Stimulated activated CD4-positive, alpha-beta T cell treated with anti-CD3 and anti-CD28 coated beads, Interleukin-15, amount 100 ng/mL, for 24 hours (primary cell): ENCODE results near the gene MCTP2.
A peak's percentile ranks its signal among the peaks of the same experiment; 100 is the strongest.

Experiments
- DNase-seq: peaks from one replicate; pipeline ENCODE4 v3.0.0-alpha.2; 2020

Gene MCTP2

GRCh38 chr15:94265982-94266381 lies 34.6 kb downstream of the MCTP2 start:
- no peak for DNase-seq

GRCh38 chr15:94266789-94267188 lies 35.4 kb downstream of the MCTP2 start:
- no peak for DNase-seq

DNA sequence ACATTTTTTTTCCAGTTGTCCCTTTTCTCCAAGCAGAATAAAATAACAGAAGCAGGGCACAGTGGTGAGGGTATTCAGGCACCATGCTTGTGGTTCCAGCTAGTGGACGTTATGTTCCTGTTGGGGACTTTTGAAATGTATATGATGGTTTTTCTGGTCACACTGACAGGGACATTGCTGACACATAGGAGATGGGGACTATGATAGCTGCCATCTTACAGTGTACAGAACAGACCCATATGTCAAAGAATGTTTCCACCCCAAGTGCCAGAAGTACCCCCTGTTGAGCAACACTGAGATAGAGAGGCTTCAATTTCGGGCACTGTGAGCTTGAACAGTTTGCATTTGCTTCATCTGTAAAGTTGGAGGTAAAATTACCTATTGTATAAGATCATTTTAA lies 38.6 kb downstream of the MCTP2 start:
- DNase-seq, result no peak

- DNase-seq, result no peak
These were observed 39.2 kb downstream of the MCTP2 start for GRCh38 chr15:94270570-94270969.

DNA sequence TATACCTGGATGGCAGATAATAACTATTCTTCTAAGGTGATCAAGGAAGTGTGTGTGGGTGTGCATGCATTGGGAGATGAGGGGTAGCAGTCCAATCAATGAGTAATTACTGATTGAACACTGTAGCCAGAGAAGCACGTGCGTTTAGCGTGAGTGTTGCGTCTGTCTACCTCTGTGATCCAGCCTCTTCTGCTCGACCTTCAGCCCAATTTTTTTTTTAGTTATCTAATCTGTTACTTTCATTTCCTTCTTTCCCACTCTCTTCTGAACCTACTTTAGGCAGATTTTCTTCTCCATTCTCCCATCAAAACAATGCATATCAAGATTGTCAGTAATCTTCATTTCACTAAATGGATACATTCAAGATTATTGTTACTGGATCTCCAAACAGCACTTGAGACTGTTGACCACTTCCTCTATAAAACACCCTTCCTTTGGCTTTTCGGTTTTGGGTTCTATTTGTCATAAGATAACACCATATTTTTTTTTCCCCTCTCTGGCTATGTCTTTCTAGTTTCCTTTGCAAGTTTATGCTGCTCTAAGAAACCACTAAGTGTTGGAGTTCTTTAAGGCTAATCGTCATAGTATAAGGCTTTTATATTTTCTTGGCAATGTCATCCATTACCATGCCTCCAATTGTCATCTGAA lies 41.0 kb downstream of the MCTP2 start:
- DNase-seq, result no peak

DNA sequence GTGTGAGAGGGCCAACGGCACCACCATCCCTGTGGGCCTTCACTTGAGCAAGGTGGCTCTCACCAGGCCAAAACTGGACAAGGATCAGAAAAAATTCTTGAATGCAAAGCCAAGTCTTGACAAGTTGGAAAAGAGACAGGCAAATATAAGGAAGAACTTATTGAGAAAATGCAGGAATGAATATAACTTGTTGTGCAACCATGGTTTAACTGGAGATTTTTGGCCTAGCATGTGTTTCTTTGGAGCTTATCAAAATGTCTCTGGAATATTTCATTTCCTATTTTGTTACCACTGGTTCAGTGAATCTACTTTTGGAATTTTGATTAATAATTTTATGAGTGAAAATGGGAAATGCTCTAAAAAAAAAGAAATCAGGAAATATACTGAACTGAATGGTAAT lies 42.5 kb downstream of the MCTP2 start:
- DNase-seq, result no peak

GRCh38 chr15:94274745-94275144 lies 43.4 kb downstream of the MCTP2 start:
- DNase-seq, result no peak

- DNase-seq, result no peak
These were observed 46.1 kb downstream of the MCTP2 start for GRCh38 chr15:94277485-94277884.

DNA sequence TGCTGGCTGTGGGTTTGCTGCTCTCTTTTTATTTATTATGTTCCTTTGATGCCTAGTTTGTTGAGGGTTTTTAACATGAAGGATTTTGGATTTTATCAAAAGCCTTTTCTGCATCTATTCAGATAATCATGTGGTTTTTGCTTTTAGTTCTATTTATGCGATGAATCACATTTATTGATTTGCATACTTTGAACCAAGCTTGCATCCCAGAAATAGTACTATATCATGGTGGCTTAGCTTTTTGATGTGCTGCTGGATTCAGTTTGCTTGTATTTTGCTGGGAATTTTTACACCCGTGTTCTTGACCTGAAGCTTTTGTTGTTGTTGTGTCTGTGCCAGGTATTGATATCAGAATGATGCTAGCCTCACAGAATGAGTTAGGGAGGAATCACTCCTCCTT lies 48.4 kb downstream of the MCTP2 start:
- DNase-seq, result no peak

DNA sequence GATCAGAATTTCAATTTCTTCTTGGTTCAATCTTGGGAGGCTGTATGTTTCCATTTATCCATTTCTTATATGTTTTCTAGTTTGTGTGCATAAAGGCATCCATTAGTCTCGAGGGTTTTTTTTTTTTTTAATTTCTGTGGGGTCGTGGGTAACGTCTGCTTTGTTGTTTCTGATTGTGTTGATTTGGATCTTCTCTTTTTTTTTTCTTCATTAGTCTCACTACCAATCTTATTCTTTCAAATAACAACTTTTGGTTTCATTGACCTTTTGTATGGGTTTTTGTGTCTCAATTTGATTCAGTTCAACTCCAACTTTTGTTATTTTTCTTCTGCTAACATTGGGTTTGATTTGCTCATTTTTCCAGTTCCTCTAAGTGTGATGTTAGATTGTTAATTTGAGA lies 48.9 kb downstream of the MCTP2 start:
- no peak for DNase-seq

- no peak for DNase-seq
These were observed 51.2 kb downstream of the MCTP2 start for GRCh38 chr15:94282269-94283250.

GRCh38 chr15:94286583-94286982 lies 55.2 kb downstream of the MCTP2 start:
- DNase-seq, result no peak

DNA sequence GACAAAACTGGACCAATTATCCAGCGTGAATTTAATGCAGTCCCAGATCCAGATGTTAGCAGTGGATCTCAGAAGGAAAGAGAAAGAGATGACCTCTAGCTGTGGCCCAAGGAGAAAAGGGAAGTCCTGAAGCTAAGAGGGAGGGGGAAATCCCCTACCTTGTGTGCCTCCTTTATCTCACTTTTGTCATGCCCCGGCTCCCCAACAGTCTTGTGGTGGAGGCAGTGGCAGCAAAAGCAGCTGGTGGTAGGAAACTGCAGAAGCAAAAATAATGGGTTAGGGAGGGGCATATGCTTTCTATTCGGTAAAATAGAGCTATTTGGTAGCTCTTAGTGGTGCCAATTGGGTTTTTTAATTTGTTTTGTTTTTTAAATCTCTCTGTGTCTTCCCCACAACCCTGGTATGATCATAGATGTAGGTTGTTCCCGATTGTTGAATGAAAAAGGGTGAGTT lies 56.5 kb downstream of the MCTP2 start:
- DNase-seq, result peak; percentile 57

GRCh38 chr15:94290730-94291129 lies 59.4 kb downstream of the MCTP2 start:
- no peak for DNase-seq

DNA sequence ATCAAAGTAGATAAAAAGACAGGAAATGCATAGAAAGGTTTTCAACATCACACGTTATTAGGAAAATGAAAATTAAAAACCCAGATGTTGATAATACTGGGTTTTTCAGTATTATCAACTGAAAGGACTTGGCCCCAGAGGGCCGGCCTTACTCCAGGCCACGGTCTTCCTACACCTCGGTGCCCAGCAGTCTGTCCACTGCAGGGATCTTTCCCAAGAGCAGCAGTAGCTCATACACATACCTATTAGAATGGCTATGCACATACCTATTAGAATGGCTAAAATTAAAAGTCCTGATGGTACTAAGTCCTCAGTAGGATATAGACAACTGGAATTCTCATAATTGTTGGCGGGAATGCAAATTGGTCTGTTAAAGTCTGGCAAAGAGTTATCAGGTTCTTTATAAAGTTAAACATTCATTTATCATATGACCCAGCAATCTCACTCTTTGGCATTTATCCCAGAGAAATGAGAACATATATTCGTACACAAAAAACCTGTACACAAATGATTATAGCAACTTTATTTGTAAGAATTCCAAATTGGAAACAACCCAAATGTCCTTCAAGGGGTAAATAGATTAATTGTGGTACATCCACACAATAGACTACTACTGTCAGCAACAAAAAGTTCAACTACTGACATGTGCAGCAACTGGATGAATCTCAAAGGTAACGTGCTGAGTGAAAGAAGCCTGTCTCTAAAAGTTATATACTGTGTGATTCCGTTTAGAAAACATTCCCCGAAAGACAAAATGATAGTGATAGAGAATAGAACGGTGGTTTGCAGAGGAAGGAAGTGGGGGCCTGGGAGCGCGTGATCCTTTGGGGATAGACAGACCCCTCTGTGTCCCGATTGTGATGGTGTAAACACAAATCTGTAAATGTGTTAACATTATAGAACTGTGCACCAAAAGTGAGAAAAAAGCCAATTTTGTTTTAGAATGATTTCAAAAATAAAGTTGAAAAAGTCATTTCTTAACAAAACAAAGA lies 62.3 kb downstream of the MCTP2 start:
- DNase-seq, result no peak

DNA sequence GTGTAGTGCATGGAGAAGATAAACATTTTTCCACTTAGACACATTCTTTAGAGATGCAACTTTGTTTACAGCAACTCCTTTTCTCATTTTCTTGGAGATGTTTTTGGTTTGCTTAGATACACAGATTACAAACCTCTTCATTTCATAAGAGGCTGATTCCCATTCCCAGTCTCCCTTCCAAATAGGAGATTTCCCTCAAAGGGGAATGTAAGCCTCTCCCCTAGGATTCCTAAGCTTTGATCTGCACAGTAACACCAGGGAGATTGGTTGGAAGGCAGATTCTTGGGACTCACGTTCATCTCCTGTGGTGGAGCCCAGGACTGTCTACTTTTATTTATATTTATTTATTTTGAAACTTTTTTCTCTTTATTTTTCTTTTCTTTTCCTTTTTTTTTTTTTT lies 63.2 kb downstream of the MCTP2 start:
- DNase-seq, result no peak

GRCh38 chr15:94295275-94295674 lies 63.9 kb downstream of the MCTP2 start:
- DNase-seq, result no peak

GRCh38 chr15:94296717-94297116 lies 65.4 kb downstream of the MCTP2 start:
- no peak for DNase-seq

- DNase-seq, result no peak
These were observed 66.2 kb downstream of the MCTP2 start for GRCh38 chr15:94297558-94297957.

GRCh38 chr15:94298364-94298763 lies 67.0 kb downstream of the MCTP2 start:
- no peak for DNase-seq

GRCh38 chr15:94300612-94301011 lies 69.3 kb downstream of the MCTP2 start:
- no peak for DNase-seq

DNA sequence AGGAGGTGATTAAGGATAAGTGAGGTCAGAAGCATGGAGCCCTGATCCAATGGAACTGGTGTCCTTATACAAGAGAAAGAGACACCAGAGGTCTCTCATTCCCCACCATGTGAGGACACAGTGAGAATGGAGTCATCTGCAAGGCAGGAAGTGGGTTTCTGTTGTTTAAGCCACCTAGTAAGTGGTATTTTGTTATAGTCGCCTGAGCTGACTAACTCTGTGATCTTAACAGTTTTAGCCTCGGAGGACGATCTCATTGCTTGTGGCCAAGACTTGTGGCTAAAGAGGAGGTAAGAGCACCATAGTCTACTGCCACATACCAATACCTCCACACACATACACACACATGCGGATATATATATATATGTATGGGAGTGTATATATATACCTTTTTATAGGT lies 73.8 kb downstream of the MCTP2 start:
- DNase-seq, result no peak
